GM12878 (cell line): ENCODE data around the gene KANK4. TPM values are rescaled to one million over a fixed set of nuclear protein-coding genes. Genes with fewer than 3 reads are reported as not detected.

ENCODE experiments used
- ATAC-seq: fragments of 200-7000 bp; cut with Tn5 transposase; 3 replicates; pipeline ENCODE4 v1.9.1; 2020; ENCODE audit warnings: mild to moderate bottlenecking, moderate library complexity
- BruUV-seq: library from RNA; stranded (reverse); fragments of 400-500 nt; replicated peaks from 2 replicates; lab custom pipeline; 2021; lab: Mats Ljungman, UMichigan
- CTCF ChIA-PET: fragments of 300-600 bp; sonication (Branson Sonifier 250); formaldehyde crosslinking; extraction: SDS; loops from one replicate; lab custom pipeline; 2021; ENCODE audit warnings: inconsistent platforms; lab: Yijun Ruan, JAX
- POLR2A ChIA-PET: fragments of 350-600 bp; formaldehyde crosslinking; extraction: SDS; loops from one replicate; lab custom pipeline; 2021; ENCODE audit warnings: inconsistent platforms; lab: Charles Lee
- RAD21 ChIA-PET: fragments of 300-600 bp; sonication (Branson Sonifier 250); formaldehyde crosslinking; loops from one replicate; lab custom pipeline; 2023; ENCODE audit warnings: antibody characterized with exemption; ENCODE audit not compliant: unreplicated experiment; lab: Charles Lee
- SMC1A ChIA-PET: fragments of 300-600 bp; sonication (Branson Sonifier 250); formaldehyde crosslinking; loops from one replicate; lab custom pipeline; 2023; ENCODE audit not compliant: unreplicated experiment, uncharacterized antibody; lab: Charles Lee
- DNase-seq: peaks from one replicate; pipeline ENCODE4 v3.0.0-alpha.2; 2011; ENCODE audit warnings: low read depth, low spot score
- FAIRE-seq: peaks from 3 replicates; lab custom pipeline; 2011; peaks lifted over from hg19 to GRCh38; lab: Jason Lieb, UNC
- H2AFZ ChIP-seq: 2 replicates; pipeline ENCODE4 v1.6.0; 2011; ENCODE audit warnings: low read depth, low read length, control low read depth; ENCODE audit not compliant: control insufficient read depth
- H3K27ac ChIP-seq: 2 replicates; pipeline ENCODE4 v1.5.1; 2011; ENCODE audit warnings: control low read depth; ENCODE audit not compliant: control insufficient read depth, insufficient read depth
- H3K27me3 ChIP-seq, 2 experiments: replicated peaks in 1 of 2; 2 replicates each; pipeline versions ENCODE4 v1.6.0 to v1.6.1; 2011; ENCODE audit warnings: low read length in 1 of 2; ENCODE audit not compliant: control insufficient read depth in 2 of 2, insufficient read depth in 2 of 2
- H3K36me3 ChIP-seq, 2 experiments: 2 replicates each; pipeline ENCODE4 v1.5.1; 2011; ENCODE audit warnings: low read length in 1 of 2; ENCODE audit not compliant: control insufficient read depth in 2 of 2, insufficient read depth in 2 of 2
- H3K4me1 ChIP-seq: 2 replicates; pipeline ENCODE4 v1.6.1; 2011; ENCODE audit warnings: mild to moderate bottlenecking, low read length, moderate library complexity, mixed read lengths; ENCODE audit not compliant: control insufficient read depth, insufficient read depth
- H3K4me2 ChIP-seq: 2 replicates; pipeline ENCODE4 v1.6.0; 2011; ENCODE audit warnings: control low read depth; ENCODE audit not compliant: control insufficient read depth, insufficient read depth
- H3K4me3 ChIP-seq: fragments of 200-600 bp; sonication (generic); 2 replicates; pipeline ENCODE4 v1.5.1; 2016
- H3K79me2 ChIP-seq: 2 replicates; pipeline ENCODE4 v1.6.0; 2011; ENCODE audit warnings: low read length; ENCODE audit not compliant: control insufficient read depth, insufficient read depth
- H3K9ac ChIP-seq: 2 replicates; pipeline ENCODE4 v1.8.0; 2011; ENCODE audit warnings: low read length, control low read depth, mixed read lengths; ENCODE audit not compliant: control insufficient read depth, insufficient read depth
- H3K9me3 ChIP-seq: replicated peaks from 3 replicates; pipeline ENCODE4 v1.5.1; 2011; ENCODE audit warnings: mild to moderate bottlenecking, low read length; ENCODE audit not compliant: control insufficient read depth, insufficient read depth
- H4K20me1 ChIP-seq: 2 replicates; pipeline ENCODE4 v1.6.0; 2011; ENCODE audit not compliant: control insufficient read depth, insufficient read depth
- CBFB ChIP-seq: IDR thresholded peaks from 2 replicates; pipeline ENCODE4 v1.6.1; 2016; ENCODE audit warnings: antibody characterized with exemption, low read depth
- CBX3 ChIP-seq: fragments of 200-600 bp; sonication (generic); IDR thresholded peaks from 2 replicates; pipeline ENCODE4 v1.6.1; 2016; ENCODE audit warnings: low read depth, borderline replicate concordance
- CHD4 ChIP-seq: fragments of 200-600 bp; sonication (generic); IDR thresholded peaks from 2 replicates; pipeline ENCODE4 v1.6.1; 2016; ENCODE audit warnings: mild to moderate bottlenecking
- ELK1 ChIP-seq: IDR thresholded peaks from 2 replicates; pipeline ENCODE4 v1.6.1; 2012; ENCODE audit warnings: low read depth, low read length, improper control_type of control experiment
- HDGF ChIP-seq: fragments of 450-650 bp; IDR thresholded peaks from 2 replicates; pipeline ENCODE4 v1.6.1; 2016; ENCODE audit warnings: antibody characterized with exemption
- JUNB ChIP-seq: IDR thresholded peaks from 2 replicates; pipeline ENCODE4 v1.6.1; 2016; ENCODE audit warnings: antibody characterized with exemption, mild to moderate bottlenecking
- KAT2A ChIP-seq: conservative IDR thresholded peaks from 2 replicates; pipeline ENCODE4 v1.6.1; 2011; ENCODE audit warnings: low read depth, low read length; ENCODE audit not compliant: control insufficient read depth
- NBN ChIP-seq: fragments of 450-650 bp; IDR thresholded peaks from 2 replicates; pipeline ENCODE4 v1.6.1; 2016
- PKNOX1 ChIP-seq: fragments of 450-650 bp; IDR thresholded peaks from 2 replicates; pipeline ENCODE4 v1.6.1; 2016; ENCODE audit warnings: mild to moderate bottlenecking
- POU2F2 ChIP-seq: IDR thresholded peaks from 3 replicates; pipeline ENCODE4 v1.6.1; 2011; ENCODE audit warnings: low read depth, mild to moderate bottlenecking, low read length, borderline replicate concordance
- RCOR1 ChIP-seq: conservative IDR thresholded peaks from 2 replicates; pipeline ENCODE4 v1.6.1; 2012; ENCODE audit warnings: low read depth, low read length, improper control_type of control experiment
- SMAD1 ChIP-seq: fragments of 450-650 bp; IDR thresholded peaks from 2 replicates; pipeline ENCODE4 v1.6.1; 2018; ENCODE audit warnings: mild to moderate bottlenecking, low read depth; ENCODE audit not compliant: partially characterized antibody
- SMAD5 ChIP-seq: IDR thresholded peaks from 2 replicates; pipeline ENCODE4 v1.6.1; 2016; ENCODE audit warnings: antibody characterized with exemption, low read depth
- whole genome bisulfite sequencing: methylation state at CpG from one replicate; pipeline ENCODE4 v1.1.6; 2016; ENCODE audit warnings: low lambda C conversion rate; ENCODE audit not compliant: insufficient replicate concordance, insufficient coverage; ENCODE audit errors: missing lambda C conversion rate; 5-methylcytosine and 5-hydroxymethylcytosine counted together
- in situ Hi-C: fragments of 300-500 bp; cut with MboI; formaldehyde crosslinking; loops from 9 replicates; pipeline ENCODE4 v1.14.3; 2018; ENCODE audit warnings: mixed read lengths
- intact Hi-C: fragments of 100-400 bp; cut with micrococcal nuclease; formaldehyde crosslinking; loops from one replicate; pipeline ENCODE4 v1.14.2; 2022; ENCODE audit not compliant: unreplicated experiment
- polyA plus RNA-seq, 11 experiments: library from polyadenylated mRNA; depleted of rRNA in 4 of 11; unstranded in 6 of 11; stranded (reverse) in 5 of 11; fragments of >200 nt; fragmentation: Nextera tagmentation in 4 of 11; fragmentation: Illumina TruSeq in 1 of 11; extraction: Ambion mirVana in 4 of 11; extraction: Trizol in 1 of 11; gene quantifications; 1 replicate in 1 of 11; 2 replicates in 10 of 11; pipeline versions ENCODE4 v1.2.1 to v1.2.3, GENCODE V29; 2011 to 2016; ENCODE audit warnings: inconsistent platforms in 2 of 11, missing spikeins in 2 of 11, low read depth in 1 of 11
- total RNA-seq, 4 experiments: library from RNA; depleted of rRNA in 3 of 4; stranded (reverse); fragments of >200 nt in 3 of 4; fragmentation: Illumina TruSeq in 1 of 4; extraction: Trizol in 1 of 4; gene quantifications; 2 replicates each; pipeline versions ENCODE4 v1.2.1 to v1.2.3, GENCODE V29; 2013 to 2021
- TF ChIP-seq, protein P1 (sequence below): fragments of 450-650 bp; IDR thresholded peaks from 2 replicates; pipeline ENCODE4 v1.6.1; 2017; ENCODE audit warnings: mild to moderate bottlenecking
- TF ChIP-seq, protein P2 (sequence below): fragments of 450-650 bp; IDR thresholded peaks from 2 replicates; pipeline ENCODE4 v1.6.1; 2017; ENCODE audit warnings: low read depth, mild to moderate bottlenecking, moderate library complexity
- TF ChIP-seq, protein P3 (sequence below): fragments of 450-650 bp; IDR thresholded peaks from 2 replicates; pipeline ENCODE4 v1.6.1; 2017; ENCODE audit warnings: mild to moderate bottlenecking, moderate library complexity

The KANK4 gene
- total and polyA plus RNA-seq, 10 of the 15 experiments (the other 5 are each of a cell fraction or from before 2014, with no cell fraction given): not detected

- CTCF ChIA-PET: no interaction called here
- TF ChIP-seq HDGF (no peak), PKNOX1 (no peak), KAT2A (no peak), POU2F2 (no peak), ELK1 (no peak), CBX3 (no peak), CHD4 (no peak), CBFB (no peak), SMAD1 (no peak), JUNB (no peak), SMAD5 (no peak), NBN (no peak), RCOR1 (no peak)
- TF ChIP-seq, protein P1, sequence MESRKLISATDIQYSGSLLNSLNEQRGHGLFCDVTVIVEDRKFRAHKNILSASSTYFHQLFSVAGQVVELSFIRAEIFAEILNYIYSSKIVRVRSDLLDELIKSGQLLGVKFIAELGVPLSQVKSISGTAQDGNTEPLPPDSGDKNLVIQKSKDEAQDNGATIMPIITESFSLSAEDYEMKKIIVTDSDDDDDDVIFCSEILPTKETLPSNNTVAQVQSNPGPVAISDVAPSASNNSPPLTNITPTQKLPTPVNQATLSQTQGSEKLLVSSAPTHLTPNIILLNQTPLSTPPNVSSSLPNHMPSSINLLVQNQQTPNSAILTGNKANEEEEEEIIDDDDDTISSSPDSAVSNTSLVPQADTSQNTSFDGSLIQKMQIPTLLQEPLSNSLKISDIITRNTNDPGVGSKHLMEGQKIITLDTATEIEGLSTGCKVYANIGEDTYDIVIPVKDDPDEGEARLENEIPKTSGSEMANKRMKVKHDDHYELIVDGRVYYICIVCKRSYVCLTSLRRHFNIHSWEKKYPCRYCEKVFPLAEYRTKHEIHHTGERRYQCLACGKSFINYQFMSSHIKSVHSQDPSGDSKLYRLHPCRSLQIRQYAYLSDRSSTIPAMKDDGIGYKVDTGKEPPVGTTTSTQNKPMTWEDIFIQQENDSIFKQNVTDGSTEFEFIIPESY: no peak
- TF ChIP-seq, protein P2, sequence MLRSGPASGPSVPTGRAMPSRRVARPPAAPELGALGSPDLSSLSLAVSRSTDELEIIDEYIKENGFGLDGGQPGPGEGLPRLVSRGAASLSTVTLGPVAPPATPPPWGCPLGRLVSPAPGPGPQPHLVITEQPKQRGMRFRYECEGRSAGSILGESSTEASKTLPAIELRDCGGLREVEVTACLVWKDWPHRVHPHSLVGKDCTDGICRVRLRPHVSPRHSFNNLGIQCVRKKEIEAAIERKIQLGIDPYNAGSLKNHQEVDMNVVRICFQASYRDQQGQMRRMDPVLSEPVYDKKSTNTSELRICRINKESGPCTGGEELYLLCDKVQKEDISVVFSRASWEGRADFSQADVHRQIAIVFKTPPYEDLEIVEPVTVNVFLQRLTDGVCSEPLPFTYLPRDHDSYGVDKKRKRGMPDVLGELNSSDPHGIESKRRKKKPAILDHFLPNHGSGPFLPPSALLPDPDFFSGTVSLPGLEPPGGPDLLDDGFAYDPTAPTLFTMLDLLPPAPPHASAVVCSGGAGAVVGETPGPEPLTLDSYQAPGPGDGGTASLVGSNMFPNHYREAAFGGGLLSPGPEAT: no peak
- TF ChIP-seq, protein P3, sequence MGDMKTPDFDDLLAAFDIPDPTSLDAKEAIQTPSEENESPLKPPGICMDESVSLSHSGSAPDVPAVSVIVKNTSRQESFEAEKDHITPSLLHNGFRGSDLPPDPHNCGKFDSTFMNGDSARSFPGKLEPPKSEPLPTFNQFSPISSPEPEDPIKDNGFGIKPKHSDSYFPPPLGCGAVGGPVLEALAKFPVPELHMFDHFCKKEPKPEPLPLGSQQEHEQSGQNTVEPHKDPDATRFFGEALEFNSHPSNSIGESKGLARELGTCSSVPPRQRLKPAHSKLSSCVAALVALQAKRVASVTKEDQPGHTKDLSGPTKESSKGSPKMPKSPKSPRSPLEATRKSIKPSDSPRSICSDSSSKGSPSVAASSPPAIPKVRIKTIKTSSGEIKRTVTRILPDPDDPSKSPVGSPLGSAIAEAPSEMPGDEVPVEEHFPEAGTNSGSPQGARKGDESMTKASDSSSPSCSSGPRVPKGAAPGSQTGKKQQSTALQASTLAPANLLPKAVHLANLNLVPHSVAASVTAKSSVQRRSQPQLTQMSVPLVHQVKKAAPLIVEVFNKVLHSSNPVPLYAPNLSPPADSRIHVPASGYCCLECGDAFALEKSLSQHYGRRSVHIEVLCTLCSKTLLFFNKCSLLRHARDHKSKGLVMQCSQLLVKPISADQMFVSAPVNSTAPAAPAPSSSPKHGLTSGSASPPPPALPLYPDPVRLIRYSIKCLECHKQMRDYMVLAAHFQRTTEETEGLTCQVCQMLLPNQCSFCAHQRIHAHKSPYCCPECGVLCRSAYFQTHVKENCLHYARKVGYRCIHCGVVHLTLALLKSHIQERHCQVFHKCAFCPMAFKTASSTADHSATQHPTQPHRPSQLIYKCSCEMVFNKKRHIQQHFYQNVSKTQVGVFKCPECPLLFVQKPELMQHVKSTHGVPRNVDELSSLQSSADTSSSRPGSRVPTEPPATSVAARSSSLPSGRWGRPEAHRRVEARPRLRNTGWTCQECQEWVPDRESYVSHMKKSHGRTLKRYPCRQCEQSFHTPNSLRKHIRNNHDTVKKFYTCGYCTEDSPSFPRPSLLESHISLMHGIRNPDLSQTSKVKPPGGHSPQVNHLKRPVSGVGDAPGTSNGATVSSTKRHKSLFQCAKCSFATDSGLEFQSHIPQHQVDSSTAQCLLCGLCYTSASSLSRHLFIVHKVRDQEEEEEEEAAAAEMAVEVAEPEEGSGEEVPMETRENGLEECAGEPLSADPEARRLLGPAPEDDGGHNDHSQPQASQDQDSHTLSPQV: no peak
- Histone ChIP-seq H3K4me1 (no peaks in the 10 kb centered on the region), H2AFZ (no peak overlapping the region), H3K9me3 (no peaks in the 10 kb centered on the region; the same call in 2 of the 3 replicates), H3K4me2 (no peak overlapping the region), H3K9ac (no peak overlapping the region), H3K27ac (no peak overlapping the region), H3K4me3 (no peak overlapping the region), H4K20me1 (no peaks in the 10 kb centered on the region), H3K79me2 (no peaks in the 10 kb centered on the region), H3K27me3 (no peaks in the 10 kb centered on the region; a peak in 1 of 4 replicates), H3K36me3 (no peaks in the 10 kb centered on the region)
- FAIRE-seq (no peak), ATAC-seq (no peak), DNase-seq (no peak)
- in situ Hi-C loops (no loop called here), intact Hi-C loops (no loop called here)
- RAD21 ChIA-PET: no interaction called here
- POLR2A ChIA-PET: no interaction called here
- BruUV-seq: no TSS peak
- 46% methylated on average over 3 of the region's 3 CpGs for WGBS
- SMC1A ChIA-PET: no interaction called here
These were observed 120.5 kb downstream of the KANK4 start for GRCh38 chr1:62198781-62199125.
